H9 (cell line): ENCODE measurements around the gene RPS10. TPM values are rescaled to one million over a fixed set of nuclear protein-coding genes. Genes with fewer than 3 reads are reported as not detected.
A peak's percentile ranks its signal among the peaks of the same experiment; 100 is the strongest.

ENCODE experiments used
- DNase-seq: peaks from one replicate; pipeline ENCODE4 v3.0.0-alpha.2; 2017
- H2AFZ ChIP-seq: one replicate; pipeline ENCODE4 v1.6.1; 2013; ENCODE audit warnings: mild to moderate bottlenecking, low read length, control low read depth, moderate library complexity
- H2AK5ac ChIP-seq: 2 replicates; pipeline ENCODE4 v1.6.1; 2013; ENCODE audit warnings: low read length, control low read depth, mixed read lengths; ENCODE audit not compliant: insufficient read length
- H2BK120ac ChIP-seq: one replicate; pipeline ENCODE4 v1.6.1; 2013; ENCODE audit warnings: low read depth, mild to moderate bottlenecking, low read length, control low read depth, inconsistent platforms; ENCODE audit not compliant: poor library complexity, severe bottlenecking
- H2BK12ac ChIP-seq: 2 replicates; pipeline ENCODE4 v1.6.1; 2013; ENCODE audit warnings: low read length, control low read depth, mixed read lengths, low read depth; ENCODE audit not compliant: insufficient read length
- H2BK15ac ChIP-seq: 2 replicates; pipeline ENCODE4 v1.6.1; 2013; ENCODE audit warnings: low read depth, low read length, control low read depth
- H2BK20ac ChIP-seq: one replicate; pipeline ENCODE4 v1.6.1; 2013; ENCODE audit warnings: low read depth, mild to moderate bottlenecking, low read length, control low read depth, inconsistent platforms; ENCODE audit not compliant: poor library complexity, severe bottlenecking
- H2BK5ac ChIP-seq: 2 replicates; pipeline ENCODE4 v1.6.1; 2013; ENCODE audit warnings: low read length, control low read depth, mixed read lengths; ENCODE audit not compliant: insufficient read length
- H3K14ac ChIP-seq: 2 replicates; pipeline ENCODE4 v1.6.1; 2013; ENCODE audit warnings: low read length, control low read depth; ENCODE audit not compliant: insufficient read depth
- H3K18ac ChIP-seq: 2 replicates; pipeline ENCODE4 v1.6.1; 2013; ENCODE audit warnings: low read depth, mild to moderate bottlenecking, mixed read lengths, low read length, control low read depth; ENCODE audit not compliant: insufficient read length
- H3K23ac ChIP-seq: 2 replicates; pipeline ENCODE4 v1.6.1; 2013; ENCODE audit warnings: low read length, control low read depth, mixed read lengths, low read depth; ENCODE audit not compliant: insufficient read length
- H3K23me2 ChIP-seq: 2 replicates; pipeline ENCODE4 v1.6.1; 2013; ENCODE audit warnings: low read depth, mild to moderate bottlenecking, mixed read lengths, low read length, control low read depth; ENCODE audit not compliant: insufficient read length, poor library complexity, severe bottlenecking
- H3K27ac ChIP-seq: 2 replicates; pipeline ENCODE4 v1.5.1; 2013; ENCODE audit warnings: low read length, control low read depth, mixed read lengths, low read depth; ENCODE audit not compliant: insufficient read length
- H3K27me3 ChIP-seq: 2 replicates; pipeline ENCODE4 v1.6.1; 2013; ENCODE audit warnings: low read length, control low read depth, inconsistent platforms; ENCODE audit not compliant: insufficient read depth
- H3K4ac ChIP-seq: 2 replicates; pipeline ENCODE4 v1.6.1; 2013; ENCODE audit warnings: low read depth, mild to moderate bottlenecking, control low read depth, inconsistent platforms, low read length, moderate library complexity
- H3K4me1 ChIP-seq: 2 replicates; pipeline ENCODE4 v1.6.1; 2013; ENCODE audit warnings: low read length, control low read depth, inconsistent platforms; ENCODE audit not compliant: insufficient read depth
- H3K4me2 ChIP-seq: 2 replicates; pipeline ENCODE4 v1.6.1; 2013; ENCODE audit warnings: low read length, control low read depth, mixed read lengths; ENCODE audit not compliant: insufficient read length, insufficient read depth
- H3K56ac ChIP-seq: 2 replicates; pipeline ENCODE4 v1.6.1; 2013; ENCODE audit warnings: low read depth, mild to moderate bottlenecking, mixed read lengths, low read length, control low read depth; ENCODE audit not compliant: insufficient read length
- H3K79me1 ChIP-seq: 2 replicates; pipeline ENCODE4 v1.6.1; 2013; ENCODE audit warnings: low read depth, mild to moderate bottlenecking, moderate library complexity, low read length, control low read depth, inconsistent platforms; ENCODE audit not compliant: insufficient read depth, poor library complexity, severe bottlenecking
- H3K79me2 ChIP-seq: 2 replicates; pipeline ENCODE4 v1.6.1; 2013; ENCODE audit warnings: low read length, control low read depth, inconsistent platforms; ENCODE audit not compliant: insufficient read depth
- H3K9ac ChIP-seq: 2 replicates; pipeline ENCODE4 v1.6.1; 2013; ENCODE audit warnings: low read length, control low read depth, mixed read lengths; ENCODE audit not compliant: insufficient read length; ENCODE audit errors: extremely low read depth
- H3K9me3 ChIP-seq: one replicate; pipeline ENCODE4 v1.6.1; 2013; ENCODE audit warnings: low read depth, low read length, inconsistent platforms; ENCODE audit not compliant: control insufficient read depth
- H3T11ph ChIP-seq: one replicate; pipeline ENCODE4 v1.6.1; 2013; ENCODE audit warnings: mild to moderate bottlenecking, low read length, control low read depth, inconsistent platforms
- H4K20me1 ChIP-seq: one replicate; pipeline ENCODE4 v1.6.1; 2013; ENCODE audit not compliant: control insufficient read depth, insufficient read length, insufficient read depth
- H4K5ac ChIP-seq: 2 replicates; pipeline ENCODE4 v1.6.1; 2013; ENCODE audit warnings: low read depth, mild to moderate bottlenecking, mixed read lengths, low read length, control low read depth; ENCODE audit not compliant: insufficient read length
- H4K8ac ChIP-seq: replicated peaks from 2 replicates; pipeline ENCODE4 v1.6.1; 2013; ENCODE audit warnings: low read length, control low read depth, mixed read lengths, low read depth; ENCODE audit not compliant: insufficient read length
- H4K91ac ChIP-seq: 2 replicates; pipeline ENCODE4 v1.6.1; 2013; ENCODE audit warnings: low read depth, mild to moderate bottlenecking, moderate library complexity, mixed read lengths, low read length, control low read depth; ENCODE audit not compliant: insufficient read length
- H3K27ac Mint-ChIP-seq, 3 experiments: 2 replicates in 2 of 3; 3 replicates in 1 of 3; pipeline ENCODE4 v1.8.0; 2020 to 2021; ENCODE audit warnings: mixed read lengths in 3 of 3, mild to moderate bottlenecking in 1 of 3, moderate library complexity in 1 of 3
- H3K27me3 Mint-ChIP-seq: 2 replicates; pipeline ENCODE4 v1.8.0; 2021; ENCODE audit warnings: low read depth, mild to moderate bottlenecking, moderate library complexity, mixed read lengths
- H3K36me3 Mint-ChIP-seq, 3 experiments: 2 replicates in 2 of 3; 3 replicates in 1 of 3; pipeline ENCODE4 v1.8.0; 2020 to 2021; ENCODE audit warnings: low read depth in 3 of 3, mixed read lengths in 3 of 3; ENCODE audit not compliant: insufficient read depth in 1 of 3
- H3K4me1 Mint-ChIP-seq, 2 experiments: 2 replicates each; pipeline ENCODE4 v1.8.0; 2020; ENCODE audit warnings: mixed read lengths in 2 of 2
- H3K4me3 Mint-ChIP-seq, 2 experiments: 2 replicates in 1 of 2; 3 replicates in 1 of 2; pipeline ENCODE4 v1.8.0; 2020 to 2021; ENCODE audit warnings: mild to moderate bottlenecking in 2 of 2, mixed read lengths in 2 of 2, moderate library complexity in 1 of 2
- H3K9me3 Mint-ChIP-seq, 2 experiments: 2 replicates in 1 of 2; 3 replicates in 1 of 2; pipeline ENCODE4 v1.8.0; 2020; ENCODE audit warnings: mild to moderate bottlenecking in 2 of 2, mixed read lengths in 2 of 2, moderate library complexity in 1 of 2
- CTCF ChIP-seq: fragments of 200-600 bp; sonication (generic); conservative IDR thresholded peaks from 3 replicates; pipeline ENCODE4 v1.8.0; 2021; ENCODE audit warnings: antibody characterized with exemption, mild to moderate bottlenecking
- WGBS: extraction: QIAGEN DNeasy Blood & Tissue Kit; methylation state at CpG from one replicate; pipeline ENCODE4 v1.1.7; 2013; ENCODE audit warnings: missing lambda C conversion rate, low lambda C conversion rate, mixed read lengths; ENCODE audit not compliant: insufficient read length; ENCODE audit errors: extremely low coverage; 5-methylcytosine and 5-hydroxymethylcytosine counted together
- total RNA-seq: library from RNA; stranded (reverse); gene quantifications from 2 replicates; pipeline ENCODE4 v1.2.1, GENCODE V29; 2021

RPS10 gene
- total RNA-seq, 1 experiment from 2014 or later = 2,330 TPM

- H3K27me3 ChIP-seq = no peaks in the 10 kb centered on the region
- Mint-ChIP-seq H3K27me3 (no peaks in the 10 kb centered on the region; the same call in 1 of the 2 replicates), H3K36me3 (no peaks in the 10 kb centered on the region), H3K27ac (no peak overlapping the region), H3K9me3 (no peaks in the 10 kb centered on the region), H3K4me3 (peak overlapping the region in 1 of 2 experiments; percentile 24; a peak in 1 of 5 replicates), H3K4me1 (peaks cover 18 to 26% of the 10 kb centered on the region in 2 experiments)
- no peak overlapping the region for H3K9ac ChIP-seq
- no peak overlapping the region for H2BK12ac ChIP-seq
- H2BK15ac ChIP-seq = no peak overlapping the region
- no peak overlapping the region for H3T11ph ChIP-seq
- H3K9me3 ChIP-seq = no peaks in the 10 kb centered on the region
- no peaks in the 10 kb centered on the region for H3K79me2 ChIP-seq
- no peak overlapping the region for H2AFZ ChIP-seq
- H3K14ac ChIP-seq = no peak overlapping the region
- no peaks in the 10 kb centered on the region for H4K20me1 ChIP-seq
- no peak overlapping the region for H2BK120ac ChIP-seq
- no peaks in the 10 kb centered on the region for H3K79me1 ChIP-seq
- no peak overlapping the region for H2BK5ac ChIP-seq
- H4K91ac ChIP-seq = no peak overlapping the region
- no peak overlapping the region for H2AK5ac ChIP-seq
- H3K23ac ChIP-seq = no peak overlapping the region
- no CpG with 5 or more reads among the region's 14 CpGs for WGBS
- H2BK20ac ChIP-seq = no peak overlapping the region
- no peak overlapping the region for H3K4me2 ChIP-seq
- H3K27ac ChIP-seq = no peak overlapping the region
- no peak overlapping the region for H3K56ac ChIP-seq
- TF ChIP-seq CTCF = no peak
- no peaks in the 10 kb centered on the region for H3K4me1 ChIP-seq
- no peaks in the 10 kb centered on the region for H3K23me2 ChIP-seq
- no peak overlapping the region for H3K18ac ChIP-seq
- peak; percentile 77 for DNase-seq
- no peak overlapping the region for H3K4ac ChIP-seq
- no peak overlapping the region for H4K8ac ChIP-seq
- H4K5ac ChIP-seq = no peak overlapping the region
Measured at GRCh38 chr6:34457742-34458735, 32.2 kb upstream of the RPS10 start.
